GM18861 (cell line): Measurements from ENCODE around the gene EXPH5.

ENCODE experiments used
- ATAC-seq: cut with Tn5 transposase; IDR thresholded peaks from one replicate; pipeline ENCODE4 v1.9.1; 2021; ENCODE audit not compliant: unreplicated experiment

Gene EXPH5

GRCh38 chr11:108561535-108561991 is 32.0 kb downstream of the EXPH5 start:
- no peak for ATAC-seq

- no peak for ATAC-seq
Observed at GRCh38 chr11:108559904-108560303, 33.7 kb downstream of the EXPH5 start.

- ATAC-seq, result no peak
Observed at GRCh38 chr11:108559340-108559739, 34.2 kb downstream of the EXPH5 start.

- peak; percentile 84 for ATAC-seq
Observed at GRCh38 chr11:108558222-108558621, 35.3 kb downstream of the EXPH5 start.

- ATAC-seq, result no peak
Observed at GRCh38 chr11:108556019-108556418, 37.5 kb downstream of the EXPH5 start.

DNA sequence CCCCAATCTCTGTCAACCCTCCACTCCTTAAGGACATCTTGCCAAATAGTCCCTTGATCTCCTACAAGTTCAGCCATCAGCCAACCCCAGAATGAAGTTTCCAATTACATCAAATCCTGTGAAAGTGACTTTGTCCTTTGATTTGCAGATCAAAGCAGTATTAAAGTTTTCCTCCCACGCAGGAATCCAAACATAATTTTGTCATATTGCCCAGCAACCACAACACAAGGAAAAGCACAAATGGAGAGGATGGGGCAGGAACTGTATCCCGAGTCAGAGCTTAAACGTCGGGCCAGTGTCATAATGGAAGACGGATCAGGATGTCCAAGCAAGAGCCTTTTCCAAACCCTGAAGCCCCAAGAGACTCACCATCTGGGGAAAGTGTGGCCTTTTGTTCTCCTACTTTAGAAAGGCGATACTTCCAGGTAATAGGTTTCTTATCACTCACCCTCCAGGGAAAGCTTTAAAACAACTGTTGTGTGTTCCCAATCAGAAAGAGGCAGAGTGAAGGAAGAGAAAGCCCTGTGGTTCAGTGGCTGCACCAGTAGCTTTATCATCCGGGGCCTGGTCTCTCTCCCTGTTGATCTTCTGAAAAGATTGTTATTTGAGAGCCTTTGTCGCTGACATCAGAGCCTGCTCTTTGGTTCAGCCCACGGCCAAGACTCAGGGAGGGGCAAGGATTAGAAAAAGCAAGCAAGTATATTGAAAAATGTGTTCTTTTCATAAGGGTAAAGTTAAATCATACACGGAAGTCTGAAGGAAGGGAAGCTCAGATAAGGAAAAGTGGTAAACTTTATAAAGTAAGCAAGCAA is 41.7 kb downstream of the EXPH5 start:
- ATAC-seq, result no peak

GRCh38 chr11:108549319-108549885 is 44.2 kb downstream of the EXPH5 start:
- ATAC-seq, result no peak

- no peak for ATAC-seq
Observed at GRCh38 chr11:108545909-108546501, 47.6 kb downstream of the EXPH5 start.

DNA sequence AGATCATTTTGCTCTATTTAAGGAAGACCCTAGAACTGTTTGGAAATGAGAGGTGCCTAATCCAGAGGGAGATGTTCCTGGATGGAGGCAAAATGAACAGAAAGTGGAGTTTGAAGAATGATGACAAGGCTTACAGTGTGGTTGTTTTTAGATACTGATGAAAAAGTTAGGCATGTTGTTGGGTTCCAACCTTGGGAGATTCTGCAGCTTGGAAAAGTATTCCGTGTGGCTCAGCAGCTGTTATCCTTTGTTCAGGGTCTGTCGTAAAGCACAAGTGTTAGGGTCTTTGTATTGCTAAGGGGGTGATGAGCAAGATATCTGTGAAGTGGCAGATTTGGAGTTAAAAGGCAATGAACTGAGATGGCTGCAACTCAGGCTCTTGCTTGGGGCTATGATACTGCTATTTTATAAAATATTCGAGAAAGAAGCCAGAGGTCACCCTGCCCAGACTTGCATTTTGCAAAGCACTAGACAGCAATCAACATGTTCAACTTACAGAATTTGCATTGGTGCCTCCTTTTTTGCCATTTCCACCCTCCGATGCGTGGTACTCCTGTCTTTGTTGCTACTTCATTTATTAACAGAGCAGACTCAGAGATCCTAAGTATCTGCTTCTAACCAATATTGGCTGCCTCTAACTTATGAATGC is 50.1 kb downstream of the EXPH5 start:
- no peak for ATAC-seq

- no peak for ATAC-seq
Observed at GRCh38 chr11:108541531-108541930, 52.0 kb downstream of the EXPH5 start.

GRCh38 chr11:108538502-108538901 is 55.1 kb downstream of the EXPH5 start:
- no peak for ATAC-seq

DNA sequence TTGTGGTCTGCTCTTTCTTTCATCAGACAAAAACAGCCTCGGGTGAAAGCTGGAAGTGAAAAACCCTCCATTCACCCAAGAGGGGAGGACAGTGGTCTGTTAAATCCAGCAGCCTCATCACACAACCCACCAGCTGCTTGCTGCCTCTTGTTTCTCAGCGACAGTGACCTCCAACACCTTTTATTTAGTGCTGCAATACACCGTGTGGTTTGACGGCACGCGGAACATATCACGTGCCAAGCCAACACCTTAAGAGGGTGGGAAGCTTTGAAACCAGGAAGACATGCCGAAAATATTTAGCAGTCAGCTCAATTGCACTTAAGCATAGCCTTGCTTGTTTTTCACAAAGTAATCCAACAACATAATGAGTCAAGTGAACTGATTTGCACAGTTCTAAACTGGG is 55.5 kb downstream of the EXPH5 start:
- no peak for ATAC-seq

- no peak for ATAC-seq
Observed at GRCh38 chr11:108536783-108537182, 56.8 kb downstream of the EXPH5 start.

DNA sequence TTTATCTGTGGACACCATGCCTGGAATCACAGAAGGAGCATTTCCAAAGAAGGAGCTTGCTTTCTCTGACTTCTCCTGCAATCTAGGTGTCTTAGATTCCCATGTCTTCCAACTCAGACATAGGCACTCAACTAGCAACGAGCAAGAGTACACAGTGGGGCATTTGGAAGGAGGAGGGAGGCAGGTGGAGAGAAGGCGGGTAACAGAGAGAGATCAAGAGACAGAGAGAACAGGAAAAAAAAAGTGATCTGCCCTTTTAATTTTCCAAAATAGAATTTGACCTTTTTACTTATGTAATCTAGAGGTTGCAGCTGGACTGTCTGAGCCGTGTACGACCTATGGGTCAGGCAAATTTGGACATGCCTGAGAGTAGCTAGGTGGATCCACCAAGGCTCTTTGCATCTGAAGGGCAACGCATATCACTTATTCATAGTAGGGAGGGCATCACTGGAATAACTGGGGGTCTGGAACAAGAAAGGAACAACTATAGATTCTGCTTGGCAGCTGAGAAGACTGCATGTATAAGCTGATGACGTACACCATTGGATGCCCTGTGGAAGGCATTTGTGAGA is 58.1 kb downstream of the EXPH5 start:
- no peak for ATAC-seq

GRCh38 chr11:108534274-108534882 is 59.2 kb downstream of the EXPH5 start:
- no peak for ATAC-seq

DNA sequence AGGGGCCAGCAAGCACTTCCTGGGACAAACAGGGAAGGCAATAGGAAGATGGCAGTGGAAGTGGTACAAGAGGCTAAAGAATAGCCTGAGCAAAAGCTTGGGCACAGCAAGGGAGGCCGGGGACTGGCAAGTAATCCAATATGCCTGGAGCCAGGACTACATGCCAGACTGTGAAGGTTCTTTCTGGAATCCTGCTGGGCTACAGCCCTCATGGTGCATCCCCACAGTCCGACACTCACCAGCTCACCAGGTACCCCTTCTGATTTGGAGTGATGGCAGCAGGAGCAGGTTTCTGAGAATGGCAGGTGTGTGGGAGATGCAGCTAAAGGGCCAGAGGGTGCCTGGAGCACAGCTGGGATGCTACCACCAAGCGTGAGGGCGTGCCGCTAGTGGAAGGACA is 63.1 kb downstream of the EXPH5 start:
- no peak for ATAC-seq

GRCh38 chr11:108527382-108527781 is 66.2 kb downstream of the EXPH5 start:
- no peak for ATAC-seq

GRCh38 chr11:108525161-108525560 is 68.4 kb downstream of the EXPH5 start:
- no peak for ATAC-seq

GRCh38 chr11:108524422-108524821 is 69.1 kb downstream of the EXPH5 start:
- ATAC-seq, result no peak

DNA sequence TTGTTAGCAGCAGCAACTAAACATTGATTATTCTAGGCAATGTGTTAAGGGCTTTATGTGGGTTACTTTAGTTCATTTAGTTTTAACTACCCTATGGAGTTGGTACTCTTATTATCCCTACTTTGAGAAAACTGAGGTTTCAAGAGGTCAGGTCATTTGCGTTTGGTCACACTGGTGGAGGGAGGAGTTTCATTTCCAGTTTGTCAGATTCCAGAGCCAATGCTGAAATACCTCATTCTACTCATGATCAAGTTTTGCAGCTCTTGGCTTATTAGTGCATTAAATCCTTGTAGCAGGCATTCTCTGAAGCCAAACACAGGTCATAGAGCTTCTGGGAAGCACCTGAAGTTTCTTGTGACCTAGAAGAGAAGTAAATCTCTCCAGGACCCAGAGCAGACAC is 71.2 kb downstream of the EXPH5 start:
- no peak for ATAC-seq

GRCh38 chr11:108518581-108518980 is 75.0 kb downstream of the EXPH5 start:
- no peak for ATAC-seq
